GM12872 (cell line): ENCODE results near the gene MTX3.

Experiments
- TF ChIP-seq, protein P1 (sequence below): IDR thresholded peaks from 3 replicates; pipeline ENCODE4 v1.5.1; 2011; ENCODE audit warnings: low read depth, mild to moderate bottlenecking, low read length, moderate library complexity; ENCODE audit not compliant: insufficient read depth

Gene MTX3

DNA sequence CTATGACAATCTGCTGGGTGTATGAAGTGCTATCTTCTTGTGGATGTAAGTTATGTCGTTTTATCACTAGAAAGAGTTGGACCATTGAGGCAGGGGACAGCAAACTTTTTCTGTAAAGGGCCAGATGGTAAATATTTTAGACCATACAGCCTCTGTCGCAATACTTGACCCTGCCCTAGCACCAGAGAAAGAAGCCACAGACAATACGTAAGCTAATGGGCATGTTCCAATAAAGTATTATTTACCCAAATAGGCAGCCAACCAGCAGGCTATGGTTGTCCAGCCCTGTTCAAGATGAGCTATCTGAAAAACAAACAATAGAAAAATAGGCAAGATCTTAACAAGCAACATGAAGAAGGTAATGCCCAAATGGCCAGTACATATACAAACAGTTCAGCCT lies 36.4 kb downstream of the MTX3 start:
- TF ChIP-seq, protein P1, sequence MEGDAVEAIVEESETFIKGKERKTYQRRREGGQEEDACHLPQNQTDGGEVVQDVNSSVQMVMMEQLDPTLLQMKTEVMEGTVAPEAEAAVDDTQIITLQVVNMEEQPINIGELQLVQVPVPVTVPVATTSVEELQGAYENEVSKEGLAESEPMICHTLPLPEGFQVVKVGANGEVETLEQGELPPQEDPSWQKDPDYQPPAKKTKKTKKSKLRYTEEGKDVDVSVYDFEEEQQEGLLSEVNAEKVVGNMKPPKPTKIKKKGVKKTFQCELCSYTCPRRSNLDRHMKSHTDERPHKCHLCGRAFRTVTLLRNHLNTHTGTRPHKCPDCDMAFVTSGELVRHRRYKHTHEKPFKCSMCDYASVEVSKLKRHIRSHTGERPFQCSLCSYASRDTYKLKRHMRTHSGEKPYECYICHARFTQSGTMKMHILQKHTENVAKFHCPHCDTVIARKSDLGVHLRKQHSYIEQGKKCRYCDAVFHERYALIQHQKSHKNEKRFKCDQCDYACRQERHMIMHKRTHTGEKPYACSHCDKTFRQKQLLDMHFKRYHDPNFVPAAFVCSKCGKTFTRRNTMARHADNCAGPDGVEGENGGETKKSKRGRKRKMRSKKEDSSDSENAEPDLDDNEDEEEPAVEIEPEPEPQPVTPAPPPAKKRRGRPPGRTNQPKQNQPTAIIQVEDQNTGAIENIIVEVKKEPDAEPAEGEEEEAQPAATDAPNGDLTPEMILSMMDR: no peak

DNA sequence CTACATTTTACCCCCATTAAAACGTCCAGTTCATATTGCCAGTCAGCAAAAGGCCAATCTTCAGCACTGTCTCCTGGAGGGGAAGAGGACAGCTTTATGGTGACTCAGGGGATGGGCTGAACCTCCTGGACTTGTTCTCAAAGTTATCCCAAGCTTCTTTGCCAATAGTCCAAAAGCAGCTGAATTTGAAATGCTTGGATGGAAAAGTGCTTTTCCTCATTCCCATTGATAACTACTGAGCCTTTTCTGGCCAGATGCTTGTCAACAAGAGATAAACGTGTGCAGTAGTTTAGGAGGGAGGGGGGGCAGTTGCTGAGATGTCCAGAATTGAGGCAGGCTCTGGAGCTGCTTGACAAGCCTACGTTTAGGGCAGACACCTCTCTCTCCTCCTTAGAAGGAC lies 43.5 kb downstream of the MTX3 start:
- TF ChIP-seq, protein P1: no peak

DNA sequence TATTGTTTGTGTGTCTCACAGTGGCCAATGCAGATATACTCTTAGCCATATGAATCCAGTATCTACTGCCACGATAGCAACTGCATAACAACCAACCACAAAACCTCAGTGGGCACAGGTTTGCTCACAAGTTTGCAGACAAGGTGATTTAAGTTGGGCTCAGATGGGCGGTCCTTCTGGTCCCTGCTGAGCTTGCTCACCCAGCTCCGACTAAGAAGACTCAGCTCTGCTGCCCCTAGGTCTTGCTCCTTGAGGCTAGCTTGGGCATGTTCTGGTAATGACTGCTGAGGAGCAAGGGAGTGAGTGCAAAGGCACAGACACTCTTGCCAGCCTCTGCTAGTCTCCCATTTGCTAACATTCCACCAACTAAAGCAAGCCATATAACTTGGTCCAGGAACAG lies 52.6 kb downstream of the MTX3 start:
- TF ChIP-seq, protein P1: no peak

DNA sequence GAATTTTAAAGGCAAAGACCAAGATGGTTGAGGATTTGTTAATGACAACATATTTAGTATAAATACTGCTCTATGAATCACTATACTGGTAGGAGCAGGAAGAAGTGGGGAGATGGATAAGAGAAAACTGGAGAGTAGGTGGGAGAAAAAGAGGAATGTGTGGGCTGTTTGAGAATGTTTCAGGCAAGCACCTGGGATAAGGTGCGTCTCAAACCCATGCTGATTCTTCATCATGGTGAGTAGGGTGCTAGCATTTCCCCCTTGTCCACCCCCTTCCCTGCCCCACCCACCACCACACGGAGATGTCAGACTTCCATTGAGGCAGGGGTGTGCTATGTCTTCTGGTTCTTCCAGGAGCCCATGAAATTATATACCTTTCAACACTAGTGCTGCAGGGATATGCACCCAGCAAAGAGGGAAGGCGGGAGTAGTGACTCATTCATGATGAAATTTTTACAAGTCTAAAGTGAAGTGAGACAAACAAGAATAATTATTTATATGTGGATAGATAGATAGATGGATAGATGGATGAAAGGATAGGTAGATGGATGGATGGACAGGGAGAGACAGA lies 54.3 kb downstream of the MTX3 start:
- TF ChIP-seq, protein P1: no peak

DNA sequence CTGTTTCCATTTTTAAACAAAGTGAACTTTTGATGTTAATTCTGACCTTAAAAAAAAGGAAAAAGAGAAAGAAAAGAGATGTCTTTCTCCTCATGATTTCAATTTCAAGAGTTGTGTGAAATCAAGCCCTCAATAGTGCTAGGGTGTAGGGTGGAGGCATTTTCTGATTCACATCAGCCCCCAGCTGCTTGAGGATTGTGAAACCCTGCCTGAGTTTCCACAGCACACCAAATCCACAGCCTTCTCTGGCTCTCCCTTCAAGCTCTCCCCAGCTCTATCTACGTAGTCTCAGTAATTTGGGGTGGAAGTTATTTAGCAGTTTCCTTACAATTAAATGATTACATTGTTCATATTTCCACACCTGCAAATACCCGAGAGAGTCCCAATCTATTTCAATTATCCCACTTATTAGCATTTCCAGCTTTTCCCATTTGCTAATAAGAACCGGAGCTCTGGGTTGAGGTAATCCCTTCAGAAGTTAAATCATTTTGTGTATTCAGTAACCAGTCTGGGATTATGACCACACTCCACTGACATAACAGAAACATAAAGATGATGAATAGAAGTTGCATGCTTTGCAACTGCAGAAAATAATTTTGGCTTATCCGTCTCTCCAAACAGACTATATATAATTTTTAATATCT lies 54.9 kb downstream of the MTX3 start:
- TF ChIP-seq, protein P1: no peak

DNA sequence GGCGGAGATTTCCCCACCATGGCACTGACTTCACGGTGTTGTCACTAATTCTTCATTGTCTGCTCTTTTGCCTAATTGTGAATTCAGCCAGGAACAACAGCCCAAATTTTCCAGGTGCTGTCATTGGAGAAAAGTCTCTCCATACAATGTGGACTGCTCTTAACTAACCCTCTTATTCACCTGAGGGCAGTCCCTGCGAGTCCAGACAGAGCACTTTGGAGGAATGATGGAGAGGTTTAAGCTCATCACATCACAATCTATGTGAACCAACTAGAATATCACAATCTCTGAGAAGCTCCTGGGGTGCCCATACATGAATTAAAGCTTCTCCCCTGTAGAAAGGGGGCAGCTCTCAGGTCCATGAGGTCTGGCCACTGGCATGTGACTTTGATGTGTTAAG lies 56.4 kb downstream of the MTX3 start:
- TF ChIP-seq, protein P1: no peak

DNA sequence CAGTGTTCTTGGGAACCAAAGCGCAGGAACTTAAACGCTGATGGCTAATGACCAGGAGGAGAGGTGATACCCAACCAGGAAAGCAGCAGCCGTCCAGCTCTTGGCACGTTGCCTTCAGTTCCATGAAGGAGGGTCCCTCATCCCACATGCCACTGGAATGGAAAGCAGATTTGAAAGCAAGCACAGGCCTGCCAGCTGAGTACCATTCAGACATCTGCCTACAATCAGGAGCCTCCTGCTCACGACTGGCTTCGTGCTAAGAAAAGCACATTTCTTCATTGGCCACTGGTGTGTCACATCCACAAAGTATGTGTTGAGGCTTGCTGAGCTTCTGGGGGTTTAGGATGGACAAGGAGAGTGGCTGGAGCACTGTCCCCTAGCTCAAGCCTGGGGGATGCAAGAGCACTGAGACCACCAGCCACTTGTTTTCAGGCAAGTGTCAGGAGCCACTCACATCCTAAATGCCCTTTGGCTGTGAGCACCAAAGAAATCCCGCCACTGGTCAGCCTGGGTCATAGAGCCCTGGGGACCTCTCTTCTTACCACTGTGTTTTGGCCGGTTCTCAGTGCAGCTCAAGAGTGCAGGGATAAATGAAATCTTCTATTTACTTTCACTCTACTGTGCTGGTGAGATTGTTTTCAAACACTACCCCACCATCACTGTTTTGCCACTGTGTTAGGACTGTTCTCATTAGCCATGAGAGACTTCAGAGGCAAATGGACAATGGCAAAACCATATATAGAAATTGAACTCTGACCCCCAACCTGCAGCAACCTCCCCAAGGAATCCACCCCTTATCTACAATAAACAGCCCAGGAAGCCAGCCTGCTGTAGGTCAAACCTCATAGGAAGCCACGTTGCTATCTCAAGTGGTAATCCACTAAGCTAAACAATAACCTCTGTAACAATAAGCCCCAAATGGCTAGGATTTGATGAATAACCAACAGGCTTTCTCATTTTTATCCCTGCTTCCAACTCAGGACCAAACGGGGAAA lies 58.3 kb downstream of the MTX3 start:
- TF ChIP-seq, protein P1: no peak
